ENCODE data around the gene ELAPOR2.

DNA sequence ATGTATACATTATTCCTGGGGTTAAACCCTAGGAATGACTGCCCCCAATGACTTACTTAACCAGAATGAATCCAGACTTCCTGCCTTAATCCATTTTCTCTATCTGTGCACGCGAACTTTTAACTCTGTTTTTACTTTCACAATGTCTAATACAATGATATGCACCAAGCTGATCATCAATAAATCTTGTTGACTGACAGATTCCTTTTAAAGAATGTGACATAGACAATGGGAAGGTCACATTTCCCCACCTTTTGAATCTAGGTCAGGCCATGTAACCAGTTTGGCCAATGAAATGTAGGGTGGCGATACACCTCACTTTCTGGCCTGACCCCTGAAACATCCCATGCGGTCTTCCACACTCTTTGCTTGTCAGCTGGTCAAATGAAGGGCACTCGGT, 23.2 kb upstream of the ELAPOR2 start:
- TF ChIP-seq, protein P1, sequence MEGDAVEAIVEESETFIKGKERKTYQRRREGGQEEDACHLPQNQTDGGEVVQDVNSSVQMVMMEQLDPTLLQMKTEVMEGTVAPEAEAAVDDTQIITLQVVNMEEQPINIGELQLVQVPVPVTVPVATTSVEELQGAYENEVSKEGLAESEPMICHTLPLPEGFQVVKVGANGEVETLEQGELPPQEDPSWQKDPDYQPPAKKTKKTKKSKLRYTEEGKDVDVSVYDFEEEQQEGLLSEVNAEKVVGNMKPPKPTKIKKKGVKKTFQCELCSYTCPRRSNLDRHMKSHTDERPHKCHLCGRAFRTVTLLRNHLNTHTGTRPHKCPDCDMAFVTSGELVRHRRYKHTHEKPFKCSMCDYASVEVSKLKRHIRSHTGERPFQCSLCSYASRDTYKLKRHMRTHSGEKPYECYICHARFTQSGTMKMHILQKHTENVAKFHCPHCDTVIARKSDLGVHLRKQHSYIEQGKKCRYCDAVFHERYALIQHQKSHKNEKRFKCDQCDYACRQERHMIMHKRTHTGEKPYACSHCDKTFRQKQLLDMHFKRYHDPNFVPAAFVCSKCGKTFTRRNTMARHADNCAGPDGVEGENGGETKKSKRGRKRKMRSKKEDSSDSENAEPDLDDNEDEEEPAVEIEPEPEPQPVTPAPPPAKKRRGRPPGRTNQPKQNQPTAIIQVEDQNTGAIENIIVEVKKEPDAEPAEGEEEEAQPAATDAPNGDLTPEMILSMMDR (conservative IDR thresholded peaks at IDR 0.05) = no peak
- no peak for TF ChIP-seq ZFX (IDR thresholded peaks at IDR 0.05)
